Mesenchymal stem cell (in vitro differentiated cells and primary cell): ENCODE results near the gene DSCAM.

Experiments used
- DNase-seq: peaks from one replicate; pipeline ENCODE4 v3.0.0-alpha.2; 2013
- H2AFZ ChIP-seq: one replicate; pipeline ENCODE4 v1.6.1; 2013; ENCODE audit warnings: low read depth, mild to moderate bottlenecking, control low read depth, inconsistent platforms, low read length, moderate library complexity
- H2AK5ac ChIP-seq: 2 replicates; pipeline ENCODE4 v1.6.1; 2013; ENCODE audit warnings: low read length, moderate library complexity, mild to moderate bottlenecking, inconsistent platforms; ENCODE audit not compliant: severe bottlenecking
- H2BK120ac ChIP-seq: one replicate; pipeline ENCODE4 v1.6.1; 2013; ENCODE audit warnings: low read depth, mild to moderate bottlenecking, inconsistent platforms, low read length, moderate library complexity
- H2BK12ac ChIP-seq, 2 experiments: one replicate each; pipeline ENCODE4 v1.6.1; 2013; ENCODE audit warnings: inconsistent platforms in 2 of 2, low read length in 2 of 2, mild to moderate bottlenecking in 2 of 2, moderate library complexity in 2 of 2, control low read depth in 1 of 2
- H2BK15ac ChIP-seq: one replicate; pipeline ENCODE4 v1.6.1; 2013; ENCODE audit warnings: mild to moderate bottlenecking, low read depth, inconsistent platforms; ENCODE audit not compliant: poor library complexity, severe bottlenecking
- H2BK5ac ChIP-seq: 2 replicates; pipeline ENCODE4 v1.6.1; 2013; ENCODE audit warnings: low read depth, mild to moderate bottlenecking, low read length, control low read depth, inconsistent platforms; ENCODE audit not compliant: poor library complexity, severe bottlenecking
- H3K14ac ChIP-seq, 2 experiments: one replicate each; pipeline ENCODE4 v1.6.1; 2013; ENCODE audit warnings: inconsistent platforms in 2 of 2, low read length in 2 of 2, control low read depth in 1 of 2, mild to moderate bottlenecking in 1 of 2, moderate library complexity in 1 of 2
- H3K18ac ChIP-seq, 2 experiments: one replicate each; pipeline ENCODE4 v1.6.1; 2013; ENCODE audit warnings: inconsistent platforms in 2 of 2, low read length in 2 of 2, control low read depth in 1 of 2, low read depth in 1 of 2, mild to moderate bottlenecking in 1 of 2
- H3K23ac ChIP-seq, 2 experiments: one replicate each; pipeline ENCODE4 v1.6.1; 2013; ENCODE audit warnings: inconsistent platforms in 2 of 2, low read length in 2 of 2, mild to moderate bottlenecking in 2 of 2, moderate library complexity in 2 of 2, control low read depth in 1 of 2
- H3K27ac ChIP-seq: 2 replicates; pipeline ENCODE4 v1.5.1; 2013; ENCODE audit warnings: mild to moderate bottlenecking, moderate library complexity, low read length, control low read depth, inconsistent platforms; ENCODE audit not compliant: poor library complexity, severe bottlenecking
- H3K27me3 ChIP-seq, 2 experiments: 2 replicates each; pipeline versions ENCODE4 v1.6.1 to v1.7.0; 2013; ENCODE audit warnings: low read length in 2 of 2, mild to moderate bottlenecking in 2 of 2, moderate library complexity in 2 of 2, control low read depth in 1 of 2, inconsistent platforms in 1 of 2; ENCODE audit not compliant: control insufficient read depth in 1 of 2, insufficient read depth in 1 of 2
- H3K36me3 ChIP-seq, 2 experiments: 2 replicates each; pipeline versions ENCODE4 v1.6.1 to v1.7.0; 2013; ENCODE audit warnings: low read length in 2 of 2, control low read depth in 1 of 2, inconsistent platforms in 1 of 2, low read depth in 1 of 2, mild to moderate bottlenecking in 1 of 2; ENCODE audit not compliant: insufficient read depth in 2 of 2, control insufficient read depth in 1 of 2
- H3K4ac ChIP-seq, 2 experiments: one replicate each; pipeline ENCODE4 v1.6.1; 2013; ENCODE audit warnings: inconsistent platforms in 2 of 2, low read length in 2 of 2, mild to moderate bottlenecking in 2 of 2, moderate library complexity in 2 of 2, control low read depth in 1 of 2, low read depth in 1 of 2
- H3K4me1 ChIP-seq: 2 replicates; pipeline ENCODE4 v1.6.1; 2013; ENCODE audit warnings: low read depth, low read length, control low read depth; ENCODE audit not compliant: control insufficient read depth, insufficient read depth
- H3K4me2 ChIP-seq: 2 replicates; pipeline ENCODE4 v1.6.1; 2013; ENCODE audit warnings: low read length, mild to moderate bottlenecking, inconsistent platforms; ENCODE audit not compliant: poor library complexity, severe bottlenecking
- H3K4me3 ChIP-seq, 2 experiments: 2 replicates each; pipeline versions ENCODE4 v1.5.1 to v1.7.0; 2013; ENCODE audit warnings: low read length in 2 of 2, mild to moderate bottlenecking in 2 of 2, control low read depth in 1 of 2, low read depth in 1 of 2; ENCODE audit not compliant: insufficient read depth in 1 of 2
- H3K79me1 ChIP-seq: replicated peaks from 2 replicates; pipeline ENCODE4 v1.6.1; 2013; ENCODE audit warnings: mild to moderate bottlenecking, control low read depth, low read length, inconsistent platforms; ENCODE audit not compliant: poor library complexity, severe bottlenecking
- H3K9ac ChIP-seq: 2 replicates; pipeline ENCODE4 v1.7.0; 2013; ENCODE audit warnings: mild to moderate bottlenecking, low read length, moderate library complexity
- H3K9me3 ChIP-seq: 2 replicates; pipeline ENCODE4 v1.7.0; 2013; ENCODE audit warnings: mild to moderate bottlenecking, low read length; ENCODE audit not compliant: control insufficient read depth
- H4K8ac ChIP-seq: one replicate; pipeline ENCODE4 v1.6.1; 2013; ENCODE audit warnings: inconsistent platforms, mild to moderate bottlenecking, low read length, moderate library complexity
- H4K91ac ChIP-seq: one replicate; pipeline ENCODE4 v1.6.1; 2013; ENCODE audit warnings: mild to moderate bottlenecking, low read length, inconsistent platforms
- WGBS: methylation state at CpG from one replicate; pipeline ENCODE4 v1.1.7; 2013; ENCODE audit warnings: mixed read lengths; 5-methylcytosine and 5-hydroxymethylcytosine counted together

DSCAM gene

DNA sequence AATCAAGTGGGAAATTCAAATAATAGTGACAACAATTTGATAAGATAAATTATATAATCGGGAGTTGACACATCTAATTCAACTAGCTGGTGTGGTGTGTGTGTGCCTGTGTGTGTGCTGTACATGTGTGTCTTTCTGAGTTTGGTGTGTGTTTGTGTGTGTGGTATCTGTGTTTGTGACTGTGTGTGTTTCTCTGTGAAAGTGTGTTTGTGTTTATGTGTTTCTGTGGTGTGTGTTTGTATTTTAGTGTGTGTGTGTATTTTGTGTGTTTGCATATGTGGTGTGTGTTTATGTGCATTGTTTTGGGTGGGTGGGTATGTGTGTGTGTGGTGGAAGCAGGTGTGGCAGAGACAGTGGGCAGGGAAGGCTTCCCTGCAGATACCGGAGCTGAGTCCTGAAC, 4.8 kb upstream of the DSCAM start:
- Histone ChIP-seq H4K91ac (no peak overlapping the region), H3K14ac (no peak overlapping the region), H3K36me3 (no peaks in the 10 kb centered on the region), H3K4me1 (peaks cover 2% of the 10 kb centered on the region), H2AK5ac (no peak overlapping the region), H3K9ac (no peak overlapping the region), H3K9me3 (no peaks in the 10 kb centered on the region), H3K4ac (no peak overlapping the region), H2BK120ac (no peak overlapping the region), H3K23ac (no peak overlapping the region), H4K8ac (no peak overlapping the region), H3K27me3 (peaks cover 13 to 14% of the 10 kb centered on the region in 2 experiments), H3K27ac (no peak overlapping the region), H2BK5ac (no peak overlapping the region), H3K79me1 (no peaks in the 10 kb centered on the region), H3K18ac (no peak overlapping the region), H3K4me3 (no peak overlapping the region), H2AFZ (no peak overlapping the region), H2BK12ac (no peak overlapping the region), H3K4me2 (no peak overlapping the region), H2BK15ac (no peak overlapping the region)
- no peak for DNase-seq
- 88% methylated on average over 2 of the region's 2 CpGs for WGBS

DNA sequence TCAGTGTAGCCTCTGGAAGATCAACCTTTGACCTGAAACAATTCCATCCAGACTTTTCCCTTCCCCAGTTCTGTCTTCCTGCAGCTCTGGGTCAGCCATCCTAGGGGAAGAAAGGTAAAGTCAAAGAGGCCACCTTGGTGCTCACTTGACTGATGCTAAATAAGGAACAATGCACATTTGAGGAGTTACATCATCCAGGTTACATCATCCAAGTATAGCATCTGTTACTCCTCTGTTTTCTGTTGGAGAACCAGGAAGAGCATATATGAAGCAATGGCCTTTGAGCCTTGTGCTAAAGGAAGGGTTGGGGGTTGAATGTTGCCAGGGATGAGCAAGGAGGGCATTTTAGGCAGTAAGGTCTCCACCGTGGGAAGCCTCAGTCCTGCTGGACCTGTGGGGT, 3.1 kb upstream of the DSCAM start:
- Histone ChIP-seq H3K27me3 (peaks cover 18 to 19% of the 10 kb centered on the region in 2 experiments), H3K36me3 (no peaks in the 10 kb centered on the region), H2BK12ac (no peak overlapping the region), H2BK15ac (no peak overlapping the region), H3K9me3 (no peaks in the 10 kb centered on the region), H4K8ac (no peak overlapping the region), H3K23ac (no peak overlapping the region), H3K18ac (no peak overlapping the region), H3K4me3 (no peak overlapping the region), H3K4ac (no peak overlapping the region), H3K9ac (no peak overlapping the region), H2BK5ac (no peak overlapping the region), H3K4me2 (no peak overlapping the region), H3K79me1 (no peaks in the 10 kb centered on the region), H3K14ac (no peak overlapping the region), H3K27ac (no peak overlapping the region), H3K4me1 (peaks cover 3% of the 10 kb centered on the region), H4K91ac (no peak overlapping the region), H2AFZ (no peak overlapping the region), H2AK5ac (no peak overlapping the region), H2BK120ac (no peak overlapping the region)
- DNase-seq, result no peak
- WGBS, result 72% methylated on average over 1 of the region's 1 CpG

DNA sequence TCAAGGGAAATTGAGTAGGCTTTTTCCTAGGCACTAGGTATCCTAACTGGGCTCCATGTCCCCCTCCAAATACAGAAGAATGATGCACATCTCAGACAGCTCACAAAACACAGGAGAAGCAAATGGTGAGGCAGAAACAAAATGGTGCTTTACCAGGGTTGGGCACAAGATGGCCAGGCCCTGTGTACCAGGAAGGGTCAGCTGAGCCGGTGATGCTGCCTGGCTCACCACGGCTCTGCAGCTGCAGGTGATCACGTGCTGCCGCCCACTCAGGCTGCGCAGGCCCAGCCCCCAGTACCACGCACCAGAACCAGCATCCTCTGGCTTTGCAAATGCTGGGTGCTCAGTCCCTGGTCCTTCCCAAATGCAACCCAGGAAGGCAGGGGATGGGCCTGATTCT, 993 bp upstream of the DSCAM start:
- no peak overlapping the region for H3K27ac ChIP-seq
- H3K36me3 ChIP-seq, result no peaks in the 10 kb centered on the region
- no peak overlapping the region for H2AK5ac ChIP-seq
- H2BK5ac ChIP-seq, result no peak overlapping the region
- H2BK15ac ChIP-seq, result no peak overlapping the region
- no peak overlapping the region for H2BK120ac ChIP-seq
- 78% methylated on average over 6 of the region's 6 CpGs for WGBS
- peaks cover 18 to 19% of the 10 kb centered on the region in 2 experiments for H3K27me3 ChIP-seq
- no peak for DNase-seq
- no peak overlapping the region for H2BK12ac ChIP-seq
- H4K8ac ChIP-seq, result no peak overlapping the region
- H3K23ac ChIP-seq, result no peak overlapping the region
- H3K4ac ChIP-seq, result no peak overlapping the region
- no peaks in the 10 kb centered on the region for H3K79me1 ChIP-seq
- H3K9ac ChIP-seq, result no peak overlapping the region
- no peak overlapping the region for H3K4me2 ChIP-seq
- H3K14ac ChIP-seq, result no peak overlapping the region
- peaks cover 3% of the 10 kb centered on the region for H3K4me1 ChIP-seq
- no peak overlapping the region for H3K18ac ChIP-seq
- no peak overlapping the region for H3K4me3 ChIP-seq
- H2AFZ ChIP-seq, result no peak overlapping the region
- no peaks in the 10 kb centered on the region for H3K9me3 ChIP-seq
- H4K91ac ChIP-seq, result peak overlapping the region; percentile 18

DNA sequence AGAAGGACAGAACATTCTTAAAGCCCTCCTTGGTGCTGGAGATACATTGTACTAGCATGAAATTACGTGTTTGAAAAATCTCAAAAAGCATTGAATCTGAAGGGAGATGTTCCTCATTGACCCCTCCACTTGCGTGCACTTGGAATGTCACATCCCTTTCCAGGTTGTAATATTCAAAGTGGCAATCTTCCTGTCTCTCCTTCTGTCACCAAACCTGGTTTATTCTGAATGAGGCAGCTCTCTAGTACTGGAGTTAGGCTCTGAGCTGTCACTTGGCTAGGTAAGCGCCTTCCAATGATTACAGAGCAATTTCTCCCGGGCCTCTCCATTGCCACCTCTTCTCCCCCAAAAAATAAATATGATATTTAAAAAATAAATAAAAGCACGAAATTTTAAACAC, 855 bp downstream of the DSCAM start:
- H2AFZ ChIP-seq, result no peak overlapping the region
- WGBS, result 63% methylated on average over 2 of the region's 5 CpGs
- H3K18ac ChIP-seq, result no peak overlapping the region
- H3K36me3 ChIP-seq, result no peaks in the 10 kb centered on the region
- no peaks in the 10 kb centered on the region for H3K9me3 ChIP-seq
- no peak overlapping the region for H3K14ac ChIP-seq
- no peak for DNase-seq
- no peak overlapping the region for H4K91ac ChIP-seq
- no peak overlapping the region for H4K8ac ChIP-seq
- H3K4me1 ChIP-seq, result peaks cover 5% of the 10 kb centered on the region
- H3K4me2 ChIP-seq, result no peak overlapping the region
- no peak overlapping the region for H3K23ac ChIP-seq
- H3K9ac ChIP-seq, result no peak overlapping the region
- H3K27ac ChIP-seq, result no peak overlapping the region
- no peak overlapping the region for H3K4me3 ChIP-seq
- no peak overlapping the region for H2BK5ac ChIP-seq
- no peak overlapping the region for H2BK12ac ChIP-seq
- H3K79me1 ChIP-seq, result no peaks in the 10 kb centered on the region
- H3K27me3 ChIP-seq, result peaks cover 24 to 30% of the 10 kb centered on the region in 2 experiments
- no peak overlapping the region for H2BK120ac ChIP-seq
- H3K4ac ChIP-seq, result no peak overlapping the region
- H2AK5ac ChIP-seq, result no peak overlapping the region
- H2BK15ac ChIP-seq, result no peak overlapping the region
